Colonic mucosa (tissue), 4 donors: Measurements from ENCODE around the gene SHISA5. TPM values are rescaled to one million over a fixed set of nuclear protein-coding genes. Genes with fewer than 3 reads are reported as not detected.
"Not testable (repeated sequence)": the region's sequence is repeated elsewhere in the genome, so short reads cannot be mapped to it uniquely, and the experiment has no call there.

Source experiments
- DNase-seq: peaks from one replicate; pipeline ENCODE4 v3.0.0-alpha.2; 2020
- H3K27ac ChIP-seq: fragments of 200-600 bp; one replicate; pipeline ENCODE4 v1.8.0; 2021
- H3K27me3 ChIP-seq: fragments of 200-600 bp; one replicate; pipeline ENCODE4 v1.8.0; 2021
- H3K36me3 ChIP-seq: fragments of 200-600 bp; one replicate; pipeline ENCODE4 v1.8.0; 2021
- H3K4me1 ChIP-seq: fragments of 200-600 bp; one replicate; pipeline ENCODE4 v1.8.0; 2021; ENCODE audit warnings: mild to moderate bottlenecking
- H3K4me3 ChIP-seq: fragments of 200-600 bp; one replicate; pipeline ENCODE4 v1.8.0; 2021
- H3K9ac ChIP-seq, 2 donors: one replicate each; pipeline ENCODE4 v1.7.0; 2013; ENCODE audit warnings: control low read depth in 2 of 2, low read depth in 2 of 2, low read length in 2 of 2
- H3K9me3 ChIP-seq: fragments of 200-600 bp; one replicate; pipeline ENCODE4 v1.8.0; 2021
- intact Hi-C: fragments of 100-400 bp; cut with DNase I; formaldehyde crosslinking; loops from one replicate; pipeline ENCODE4 v1.14.1; 2022
- total RNA-seq, 2 donors: library from RNA; stranded (reverse); fragmentation: NEBNext Ultra II Directional in 1 of 2; extraction: Animal tissue kit (Norgen Biotek cat#: 25700) in 1 of 2; gene quantifications; one replicate each; pipeline ENCODE4 v1.2.1, GENCODE V29; 2021
- TF ChIP-seq, protein P1 (sequence below): fragments of 200-600 bp; IDR thresholded peaks from one replicate; pipeline ENCODE4 v1.8.0; 2022; ENCODE audit warnings: antibody characterized with exemption, mild to moderate bottlenecking
- donor health status: healthy.
- donor health status: DM: no; HTN: no; CAD: no.
- donor health status: DM: no; HTN: no; CAD: no.

SHISA5 gene
- total RNA-seq, 2 donors from 2014 or later = 115 to 123 TPM

DNA sequence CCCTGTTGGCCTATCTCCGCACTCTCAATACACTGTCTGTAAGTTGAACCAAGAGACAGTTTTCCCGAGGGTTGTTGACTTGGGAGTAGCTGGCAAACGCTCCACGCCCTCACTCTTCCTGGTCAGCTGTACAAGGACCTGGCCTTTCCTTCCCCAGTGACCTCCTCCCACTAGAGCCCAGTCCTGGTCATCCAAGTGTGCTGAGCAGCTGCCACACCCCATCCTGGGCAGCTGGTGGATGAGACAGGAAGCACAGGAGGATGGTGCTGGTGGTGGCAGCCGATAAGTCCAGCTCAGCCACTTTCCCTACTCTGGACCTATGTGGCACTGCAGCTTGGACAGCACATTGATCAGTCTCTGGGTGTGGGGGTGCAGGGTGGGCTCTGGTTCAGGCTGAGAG, 32.8 kb upstream of the SHISA5 start:
- no peaks in the 10 kb centered on the region for H3K36me3 ChIP-seq
- no peaks in the 10 kb centered on the region for H3K9me3 ChIP-seq
- H3K4me1 ChIP-seq = no peaks in the 10 kb centered on the region
- no peak overlapping the region for H3K9ac ChIP-seq
- H3K4me3 ChIP-seq = no peak overlapping the region
- no peak overlapping the region for H3K27ac ChIP-seq
- no peak for DNase-seq
- intact Hi-C loops = no loop called here
- no peaks in the 10 kb centered on the region for H3K27me3 ChIP-seq
- TF ChIP-seq, protein P1, sequence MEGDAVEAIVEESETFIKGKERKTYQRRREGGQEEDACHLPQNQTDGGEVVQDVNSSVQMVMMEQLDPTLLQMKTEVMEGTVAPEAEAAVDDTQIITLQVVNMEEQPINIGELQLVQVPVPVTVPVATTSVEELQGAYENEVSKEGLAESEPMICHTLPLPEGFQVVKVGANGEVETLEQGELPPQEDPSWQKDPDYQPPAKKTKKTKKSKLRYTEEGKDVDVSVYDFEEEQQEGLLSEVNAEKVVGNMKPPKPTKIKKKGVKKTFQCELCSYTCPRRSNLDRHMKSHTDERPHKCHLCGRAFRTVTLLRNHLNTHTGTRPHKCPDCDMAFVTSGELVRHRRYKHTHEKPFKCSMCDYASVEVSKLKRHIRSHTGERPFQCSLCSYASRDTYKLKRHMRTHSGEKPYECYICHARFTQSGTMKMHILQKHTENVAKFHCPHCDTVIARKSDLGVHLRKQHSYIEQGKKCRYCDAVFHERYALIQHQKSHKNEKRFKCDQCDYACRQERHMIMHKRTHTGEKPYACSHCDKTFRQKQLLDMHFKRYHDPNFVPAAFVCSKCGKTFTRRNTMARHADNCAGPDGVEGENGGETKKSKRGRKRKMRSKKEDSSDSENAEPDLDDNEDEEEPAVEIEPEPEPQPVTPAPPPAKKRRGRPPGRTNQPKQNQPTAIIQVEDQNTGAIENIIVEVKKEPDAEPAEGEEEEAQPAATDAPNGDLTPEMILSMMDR = no peak

DNA sequence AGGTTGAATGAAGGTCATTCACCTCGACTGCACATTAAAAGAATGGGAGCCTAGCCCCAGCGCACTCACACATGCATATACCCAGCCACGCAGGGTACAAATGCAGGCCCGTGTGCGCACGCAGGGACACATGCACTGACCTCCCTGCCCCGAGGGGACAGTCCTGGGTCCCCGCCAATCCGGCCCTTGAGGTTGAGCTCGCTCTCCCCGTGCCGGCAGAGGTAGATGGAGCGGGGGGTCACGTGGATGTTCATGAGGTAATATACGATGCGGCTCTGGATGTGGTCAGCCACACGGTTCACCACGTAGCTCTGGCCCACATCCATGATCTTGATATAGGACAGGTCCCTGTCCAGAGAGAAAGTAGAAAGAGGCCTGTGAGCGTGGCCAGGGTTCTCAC, 32.1 kb upstream of the SHISA5 start:
- Histone ChIP-seq H3K27me3 (no peaks in the 10 kb centered on the region), H3K9me3 (no peaks in the 10 kb centered on the region), H3K27ac (no peak overlapping the region), H3K9ac (no peak overlapping the region), H3K36me3 (no peaks in the 10 kb centered on the region), H3K4me1 (no peaks in the 10 kb centered on the region), H3K4me3 (no peak overlapping the region)
- DNase-seq = no peak
- intact Hi-C loops = no loop called here
- TF ChIP-seq, protein P1 = no peak

DNA sequence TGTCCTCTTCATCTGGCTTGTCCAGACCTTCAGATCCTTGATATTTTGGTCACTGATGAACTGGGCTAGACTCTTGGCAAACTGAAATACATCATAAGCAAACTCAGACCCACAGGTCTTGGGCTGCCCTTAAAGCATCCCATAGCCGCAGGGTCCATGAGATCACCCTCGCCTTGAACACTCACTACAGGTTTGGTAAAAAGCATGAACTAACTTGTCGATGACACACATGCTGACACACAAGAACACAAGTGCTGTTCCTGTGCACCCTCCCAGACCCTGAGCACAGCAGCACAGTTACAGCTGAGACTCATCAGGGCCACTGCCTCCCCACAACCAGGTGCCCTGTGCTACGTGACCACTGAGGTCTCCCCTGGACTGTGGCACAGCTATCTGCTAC, 31.6 kb upstream of the SHISA5 start:
- DNase-seq = no peak
- TF ChIP-seq, protein P1 = no peak
- H3K4me3 ChIP-seq = no peak overlapping the region
- H3K27me3 ChIP-seq = no peaks in the 10 kb centered on the region
- H3K36me3 ChIP-seq = no peaks in the 10 kb centered on the region
- no peak overlapping the region for H3K27ac ChIP-seq
- H3K9me3 ChIP-seq = no peaks in the 10 kb centered on the region
- intact Hi-C loops = no loop called here
- no peak overlapping the region for H3K9ac ChIP-seq
- no peaks in the 10 kb centered on the region for H3K4me1 ChIP-seq

DNA sequence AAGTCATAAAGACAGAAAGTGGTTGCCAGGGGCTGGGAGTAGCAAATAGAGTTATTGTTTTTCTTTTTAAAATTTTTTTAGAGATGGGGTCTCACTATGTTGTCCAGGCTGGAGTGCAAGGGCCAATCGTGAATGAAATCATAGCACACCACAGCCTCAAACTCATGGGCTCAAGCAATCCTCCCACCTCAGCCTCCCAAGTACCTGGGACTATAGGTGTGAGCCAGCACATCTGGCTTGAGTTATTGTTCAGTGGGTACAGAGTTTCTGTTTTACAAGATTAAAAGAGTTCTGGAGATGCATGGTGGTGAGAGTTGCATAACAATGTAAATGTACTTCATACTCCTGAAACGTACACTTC, 29.0 kb upstream of the SHISA5 start:
- Histone ChIP-seq H3K27ac (no peak overlapping the region), H3K9me3 (no peaks in the 10 kb centered on the region), H3K27me3 (no peaks in the 10 kb centered on the region), H3K4me3 (no peak overlapping the region), H3K9ac (no peak overlapping the region), H3K36me3 (no peaks in the 10 kb centered on the region), H3K4me1 (no peaks in the 10 kb centered on the region)
- no peak for DNase-seq
- TF ChIP-seq, protein P1 = no peak
- intact Hi-C loops = no loop called here

DNA sequence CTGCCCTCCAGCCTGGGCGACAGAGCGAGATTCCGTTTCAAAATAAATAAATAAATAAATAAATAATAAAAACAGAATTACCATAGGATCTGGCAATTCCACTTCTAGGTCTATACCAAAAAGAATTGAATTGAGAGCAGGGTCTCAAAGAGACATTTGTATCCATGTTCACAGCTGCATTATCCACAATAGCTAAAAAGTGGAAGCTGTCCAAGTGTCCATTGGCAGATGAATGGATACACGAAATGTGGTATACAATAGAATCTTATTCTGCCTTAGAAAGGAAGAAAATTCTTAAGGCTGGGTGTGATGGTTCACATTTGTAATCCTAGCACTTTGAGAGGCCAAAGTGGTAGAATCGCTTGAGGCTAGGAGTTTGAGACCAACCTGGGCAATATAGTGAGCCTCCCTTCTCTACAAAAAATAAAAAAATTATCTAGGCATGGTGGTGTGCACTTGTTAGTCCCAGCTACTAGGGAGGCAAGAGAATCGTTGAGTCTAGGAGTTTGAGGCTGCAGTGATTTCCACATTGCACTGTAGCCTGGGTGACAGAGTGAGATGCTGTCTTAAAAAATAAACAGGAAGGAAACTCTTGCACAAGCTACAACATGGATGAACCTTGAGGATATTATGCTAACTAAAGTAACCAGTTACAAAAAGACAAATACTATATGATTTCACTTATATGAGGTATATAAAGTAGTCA, 28.4 kb upstream of the SHISA5 start:
- Histone ChIP-seq H3K4me1 (no peaks in the 10 kb centered on the region), H3K36me3 (no peaks in the 10 kb centered on the region), H3K9me3 (no peaks in the 10 kb centered on the region), H3K27me3 (no peaks in the 10 kb centered on the region), H3K4me3 (no peak overlapping the region), H3K9ac (no peak overlapping the region), H3K27ac (no peak overlapping the region)
- intact Hi-C loops = no loop called here
- TF ChIP-seq, protein P1 = no peak
- no peak for DNase-seq

DNA sequence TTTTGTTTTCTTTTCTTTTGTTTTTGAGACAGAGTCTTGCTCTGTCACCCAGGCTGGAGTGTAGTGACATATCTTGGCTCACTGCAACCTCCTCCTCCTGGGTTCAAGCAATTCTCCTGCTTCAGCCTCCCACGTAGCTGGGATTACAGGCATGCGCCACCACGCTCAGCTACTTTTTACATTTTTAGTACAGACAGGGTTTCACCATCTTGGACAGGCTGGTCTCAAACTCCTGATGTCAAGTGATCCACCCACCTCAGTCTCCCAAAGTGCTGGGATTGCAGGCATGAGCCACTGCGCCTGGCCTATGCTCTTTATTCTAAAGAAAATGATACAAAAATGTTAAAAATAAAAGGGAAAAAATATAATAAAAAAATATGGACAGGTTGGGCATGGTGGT, 26.7 kb upstream of the SHISA5 start:
- H3K9me3 ChIP-seq, H3K36me3 ChIP-seq, intact Hi-C loops, H3K4me3 ChIP-seq, H3K4me1 ChIP-seq, H3K27ac ChIP-seq, DNase-seq, H3K9ac ChIP-seq, H3K27me3 ChIP-seq: not testable (repeated sequence)
